BJ (cell line): ENCODE measurements around the gene ZNF57. TPM values are rescaled to one million over a fixed set of nuclear protein-coding genes. Genes with fewer than 3 reads are reported as not detected.
A peak's percentile ranks its signal among the peaks of the same experiment; 100 is the strongest.

ENCODE experiments used
- CTCF ChIA-PET: fragments of 350-600 bp; formaldehyde crosslinking; extraction: SDS; loops from one replicate; lab custom pipeline; 2021; ENCODE audit warnings: antibody characterized with exemption, inconsistent platforms; lab: Yijun Ruan, JAX
- POLR2A ChIA-PET: fragments of 300-600 bp; sonication (Branson Sonifier 250); formaldehyde crosslinking; extraction: SDS; loops from one replicate; lab custom pipeline; 2021; ENCODE audit warnings: antibody characterized with exemption; lab: Charles Lee
- DNase-seq: peaks from one replicate; pipeline ENCODE4 v3.0.0-alpha.2; 2011; ENCODE audit warnings: low read depth
- H3K27me3 ChIP-seq: 2 replicates; pipeline ENCODE4 v1.6.0; 2011; ENCODE audit warnings: low read length; ENCODE audit not compliant: control insufficient read depth, insufficient read depth
- H3K36me3 ChIP-seq: 2 replicates; pipeline ENCODE4 v1.5.1; 2011; ENCODE audit warnings: low read length; ENCODE audit not compliant: control insufficient read depth, insufficient read depth
- H3K4me3 ChIP-seq: 2 replicates; pipeline ENCODE4 v1.5.1; 2011; ENCODE audit warnings: low read depth, mild to moderate bottlenecking, control low read depth, low read length
- CTCF ChIP-seq: IDR thresholded peaks from 2 replicates; pipeline ENCODE4 v1.5.1; 2011; ENCODE audit warnings: low read depth, mild to moderate bottlenecking, control low read depth, inconsistent platforms, low read length, moderate library complexity; ENCODE audit not compliant: insufficient read depth
- polyA plus RNA-seq: library from polyadenylated mRNA; depleted of rRNA; stranded (reverse); fragments of >200 nt; gene quantifications from 2 replicates; pipeline ENCODE4 v1.2.3, GENCODE V29; 2011

ZNF57 gene
- polyA plus RNA-seq, 1 experiment, result 1.8 TPM

- H3K36me3 ChIP-seq, result peaks cover 4% of the 10 kb centered on the region
- POLR2A ChIA-PET, result no interaction called here
- CTCF ChIA-PET, result interaction anchor here (1.2 kb wide), 1 partner anchor 11 kb away, joined by 4 read pairs; the partner anchor contains the start of gene ZNF57
Observed at GRCh38 chr19:2912306-2912705, 11.6 kb downstream of the ZNF57 start.

GRCh38 chr19:2917275-2918184 is 16.8 kb downstream of the ZNF57 start:
- Histone ChIP-seq H3K4me3 (no peak overlapping the region), H3K27me3 (no peaks in the 10 kb centered on the region), H3K36me3 (peaks cover 13% of the 10 kb centered on the region)
- ChIA-PET POLR2A (no interaction called here), CTCF (no interaction called here)
- no peak for DNase-seq
- TF ChIP-seq CTCF, result no peak

More at GRCh38 chr19:2912306-2912705, 11.6 kb downstream of the ZNF57 start:
- Histone ChIP-seq H3K27me3 (no peaks in the 10 kb centered on the region), H3K4me3 (no peak overlapping the region)
- DNase-seq, result no peak
- no peak for TF ChIP-seq CTCF

- CTCF ChIA-PET, result interaction anchor here (1.6 to 1.7 kb wide), 2 partner anchors 10 to 35 kb away, joined by 5 to 9 read pairs; no protein-coding TSS in a partner anchor
- POLR2A ChIA-PET, result interaction anchor here (0.6 to 0.9 kb wide), 2 partner anchors 28 to 215 kb away, joined by 3 to 6 read pairs; no protein-coding TSS in a partner anchor
- no peak for DNase-seq
Observed at GRCh38 chr19:2922987-2923386, 22.3 kb downstream of the ZNF57 start.

GRCh38 chr19:2923510-2923909 is 22.8 kb downstream of the ZNF57 start:
- ChIA-PET POLR2A (interaction anchor here (0.6 to 0.9 kb wide), 2 partner anchors 27 to 215 kb away, joined by 3 to 6 read pairs; no protein-coding TSS in a partner anchor), CTCF (interaction anchor here (0.6 to 1.7 kb wide), 5 partner anchors 10 to 536 kb away, joined by 3 to 9 read pairs (median 5); no protein-coding TSS in a partner anchor)
- Histone ChIP-seq H3K4me3 (no peak overlapping the region), H3K27me3 (no peaks in the 10 kb centered on the region), H3K36me3 (peaks cover 3% of the 10 kb centered on the region; the same call in 1 of the 2 replicates)
- no peak for TF ChIP-seq CTCF
- DNase-seq, result peak; percentile 76

More at GRCh38 chr19:2922987-2923386, 22.3 kb downstream of the ZNF57 start:
- Histone ChIP-seq H3K4me3 (no peak overlapping the region), H3K27me3 (no peaks in the 10 kb centered on the region), H3K36me3 (peaks cover 3% of the 10 kb centered on the region; the same call in 1 of the 2 replicates)
- 0 out of 2 replicates have a peak, but pooled peaks have one; percentile 8 for TF ChIP-seq CTCF
